HG03520 (cell line): Measurements from ENCODE around the gene CCDC82.

Experiments used
- ATAC-seq: cut with Tn5 transposase; IDR thresholded peaks from one replicate; pipeline ENCODE4 v1.9.1; 2021; ENCODE audit warnings: mild to moderate bottlenecking, moderate library complexity; ENCODE audit not compliant: unreplicated experiment

The CCDC82 gene

DNA sequence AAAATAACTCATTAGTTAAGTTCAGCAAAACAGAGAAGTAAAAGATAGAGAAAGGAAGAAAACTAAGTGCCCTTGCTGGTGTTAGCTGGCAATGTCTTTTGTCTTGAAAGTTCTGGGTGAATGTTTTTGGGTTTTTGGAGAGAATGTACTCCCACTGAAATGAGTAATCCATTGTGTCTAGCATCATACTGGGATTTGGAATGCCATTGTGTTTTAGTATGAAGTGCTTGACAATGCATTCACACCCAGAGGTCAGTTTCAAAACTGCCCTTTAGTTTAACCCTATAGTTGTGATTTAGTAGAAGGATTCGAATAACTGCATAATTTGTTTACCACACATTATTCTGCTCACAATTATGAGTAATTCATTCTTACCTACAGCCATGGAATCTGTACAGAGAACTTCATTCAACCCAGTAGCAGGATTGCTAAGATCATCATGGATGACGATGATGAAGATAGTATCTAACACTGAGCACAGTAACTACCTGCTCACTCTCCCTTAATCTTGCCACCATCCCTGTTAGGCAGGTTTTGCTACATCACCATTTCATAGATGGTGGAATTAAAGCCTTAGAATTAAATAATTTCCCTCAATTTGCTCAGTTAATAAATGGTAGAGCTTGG is 80.6 kb downstream of the CCDC82 start:
- no peak for ATAC-seq

DNA sequence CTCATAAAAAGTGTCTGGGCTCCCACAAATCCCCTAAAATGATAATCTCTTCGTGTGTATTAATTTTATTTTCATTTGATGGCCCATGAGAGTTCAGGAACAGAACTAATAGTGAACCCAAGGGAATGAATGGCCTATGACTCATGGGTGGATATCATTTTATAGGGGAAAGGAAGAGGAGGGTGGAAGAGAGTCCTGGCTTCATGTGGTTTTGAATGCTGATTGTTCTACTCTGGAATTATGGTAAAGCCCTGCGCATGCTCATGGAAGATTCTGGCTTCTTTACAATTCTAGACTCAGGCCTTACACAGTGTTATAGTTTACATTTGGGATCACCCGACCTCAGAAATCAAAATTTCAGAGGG is 82.0 kb downstream of the CCDC82 start:
- no peak for ATAC-seq

DNA sequence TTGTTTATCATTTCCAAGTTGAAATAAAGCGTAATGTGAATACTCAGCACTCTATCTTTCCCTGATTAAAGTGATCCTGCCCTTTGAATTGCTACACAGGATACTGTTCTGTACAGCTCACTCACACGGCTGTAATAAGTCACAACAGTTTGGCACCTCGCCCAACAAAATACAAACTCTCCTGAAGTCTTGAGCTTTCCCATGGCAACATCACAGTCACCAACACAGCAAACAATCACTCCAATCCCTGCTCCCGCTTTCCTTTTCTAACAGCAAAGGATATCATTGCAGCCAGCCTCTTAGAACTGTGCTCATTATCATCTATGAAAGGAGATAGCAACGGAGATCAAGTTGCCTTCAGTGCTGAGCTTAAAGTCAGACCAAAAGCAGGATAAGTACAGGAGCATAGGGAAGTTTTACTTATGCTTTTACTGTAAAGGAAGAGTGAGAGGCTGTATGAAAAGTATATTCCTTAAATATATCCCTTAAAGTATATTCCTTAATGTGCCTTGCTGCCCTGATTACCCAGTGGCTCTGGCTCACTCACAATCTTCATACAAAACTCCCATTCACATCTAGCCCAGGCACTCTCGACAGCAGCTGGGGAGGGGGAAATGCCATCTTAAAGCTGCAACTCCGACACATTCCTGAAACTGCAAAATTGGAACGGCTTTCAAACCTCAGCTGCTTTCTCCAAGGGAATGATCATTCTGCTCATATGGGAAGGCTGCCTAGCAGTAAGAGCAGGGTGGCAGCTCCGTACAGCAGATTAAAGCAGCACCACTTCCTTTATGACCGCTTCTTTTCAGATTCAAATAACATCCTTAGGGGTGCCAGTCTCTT is 82.6 kb downstream of the CCDC82 start:
- no peak for ATAC-seq

DNA sequence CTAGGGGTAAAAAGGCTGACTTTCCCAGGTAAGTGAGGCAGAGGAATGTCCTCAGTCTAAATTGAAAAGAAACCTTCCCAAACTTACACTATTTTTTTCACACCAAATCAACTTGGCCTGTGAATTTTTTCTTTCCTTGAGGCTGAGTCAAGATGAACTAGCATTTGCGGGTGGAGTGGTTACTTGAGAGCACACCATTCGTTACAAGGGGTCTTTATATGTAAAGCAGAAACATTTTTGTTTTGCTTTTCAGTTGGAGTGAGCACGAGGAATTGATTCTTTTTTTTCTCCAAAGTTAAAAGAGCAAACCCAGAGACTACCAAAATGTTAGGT is 83.1 kb downstream of the CCDC82 start:
- no peak for ATAC-seq

DNA sequence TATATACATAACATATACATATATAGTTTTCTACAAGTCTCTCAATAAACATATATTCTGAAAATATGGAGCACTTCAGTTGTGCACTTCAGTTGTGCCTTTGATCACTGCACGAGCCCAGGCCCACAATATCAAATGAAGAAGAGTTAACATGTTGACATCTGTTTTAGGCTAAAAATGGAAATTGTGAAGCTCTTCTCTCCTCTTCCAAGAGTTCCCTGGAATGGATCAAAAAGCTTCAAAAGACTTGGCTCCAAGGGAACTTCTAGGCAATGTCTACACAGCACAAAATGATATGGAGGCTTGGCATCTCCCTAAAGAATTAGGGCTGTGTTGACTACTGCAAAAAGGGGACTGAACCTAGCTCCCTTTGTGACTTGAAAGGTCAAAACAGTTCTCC is 83.6 kb downstream of the CCDC82 start:
- ATAC-seq: no peak

DNA sequence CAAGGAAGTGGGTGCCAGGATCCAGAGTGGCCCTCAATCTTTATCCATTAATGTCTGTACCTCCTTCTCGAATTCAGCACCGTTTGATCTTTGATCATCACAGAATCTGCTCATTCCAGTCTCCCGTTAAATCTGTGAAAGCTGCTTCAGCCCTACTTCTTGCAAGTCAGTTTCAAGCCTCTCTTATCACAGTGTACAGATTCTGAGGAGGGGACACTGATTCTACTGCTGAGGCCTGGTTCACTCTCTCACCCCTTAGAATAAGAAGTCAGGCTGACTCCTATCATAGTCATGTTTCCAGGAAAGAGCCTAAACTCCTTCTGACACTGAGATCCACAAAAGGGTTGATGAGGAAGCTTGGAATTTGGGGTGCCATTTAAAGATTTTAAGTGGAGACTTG is 85.7 kb downstream of the CCDC82 start:
- no peak for ATAC-seq

DNA sequence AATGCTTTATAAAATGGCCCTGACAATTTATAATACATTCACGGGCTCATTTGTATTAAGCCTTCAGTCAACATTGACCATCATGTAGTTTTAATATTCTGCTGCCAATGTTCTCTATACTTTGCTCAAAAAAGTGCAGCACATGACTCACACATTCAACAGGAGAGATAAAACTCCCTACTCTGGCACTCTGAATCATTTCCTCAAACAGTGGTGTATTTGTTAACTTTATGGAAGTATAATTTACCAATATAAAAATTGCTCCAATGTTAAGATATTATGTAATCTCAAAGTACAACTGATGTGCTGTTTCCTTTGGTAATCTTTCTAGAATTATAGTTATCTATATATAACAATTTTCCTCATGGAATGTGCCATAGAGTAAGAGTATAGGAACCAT is 86.6 kb downstream of the CCDC82 start:
- no peak for ATAC-seq
